Retina (tissue), 1 donor: ENCODE results near the gene SIMC1.
A peak's percentile ranks its signal among the peaks of the same experiment; 100 is the strongest.

Experiments
- DNase-seq: peaks from one replicate; pipeline ENCODE4 v3.0.0-alpha.2; 2016

Gene SIMC1

DNA sequence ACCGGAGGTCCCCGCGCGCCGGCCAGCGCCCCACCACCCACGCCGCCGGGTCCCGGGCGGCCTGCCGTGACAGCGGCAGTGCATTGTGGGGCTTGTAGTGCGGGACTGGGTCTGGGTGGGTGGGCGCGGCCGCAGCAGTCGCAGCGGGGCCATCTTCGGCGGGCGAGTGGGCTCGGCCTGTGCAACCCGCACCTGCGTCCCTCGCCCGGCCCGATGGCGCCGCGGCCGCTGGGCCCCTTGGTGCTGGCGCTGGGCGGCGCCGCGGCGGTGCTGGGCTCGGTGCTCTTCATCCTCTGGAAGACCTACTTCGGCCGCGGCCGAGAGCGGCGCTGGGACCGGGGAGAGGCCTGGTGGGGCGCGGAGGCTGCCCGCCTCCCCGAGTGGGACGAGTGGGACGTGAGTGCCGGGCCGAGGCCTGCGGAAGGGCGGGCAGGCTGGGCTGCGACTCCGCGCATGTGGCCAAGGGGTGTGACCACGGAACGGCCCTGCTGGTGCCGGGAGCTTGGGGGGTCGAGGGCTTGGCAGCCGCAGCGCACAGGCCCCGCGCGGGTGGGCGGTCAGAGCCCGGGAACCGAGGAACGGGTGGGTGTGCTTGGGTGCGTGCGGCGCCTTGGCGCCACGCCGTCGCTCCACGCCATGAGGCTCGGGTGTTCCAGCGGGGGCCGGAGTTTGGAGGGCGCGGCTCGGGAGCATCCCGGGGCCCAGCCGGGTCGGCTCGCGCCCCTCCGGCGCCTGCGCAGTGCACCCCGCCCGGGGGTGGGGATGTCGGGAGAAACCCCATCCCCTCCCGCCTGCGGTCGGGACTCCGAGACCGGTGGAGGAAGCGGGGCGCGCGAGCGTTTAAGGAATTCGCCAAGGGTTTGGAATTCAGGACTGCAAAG is 127.4 kb downstream of the SIMC1 start, which contains the start of gene ARL10:
TSS of gene ARL10 (plus strand) at position 137 of the 881 bp plus-strand sequence. CDS start at position 214, 77 bp downstream.
- peak; percentile 85 for DNase-seq

DNA sequence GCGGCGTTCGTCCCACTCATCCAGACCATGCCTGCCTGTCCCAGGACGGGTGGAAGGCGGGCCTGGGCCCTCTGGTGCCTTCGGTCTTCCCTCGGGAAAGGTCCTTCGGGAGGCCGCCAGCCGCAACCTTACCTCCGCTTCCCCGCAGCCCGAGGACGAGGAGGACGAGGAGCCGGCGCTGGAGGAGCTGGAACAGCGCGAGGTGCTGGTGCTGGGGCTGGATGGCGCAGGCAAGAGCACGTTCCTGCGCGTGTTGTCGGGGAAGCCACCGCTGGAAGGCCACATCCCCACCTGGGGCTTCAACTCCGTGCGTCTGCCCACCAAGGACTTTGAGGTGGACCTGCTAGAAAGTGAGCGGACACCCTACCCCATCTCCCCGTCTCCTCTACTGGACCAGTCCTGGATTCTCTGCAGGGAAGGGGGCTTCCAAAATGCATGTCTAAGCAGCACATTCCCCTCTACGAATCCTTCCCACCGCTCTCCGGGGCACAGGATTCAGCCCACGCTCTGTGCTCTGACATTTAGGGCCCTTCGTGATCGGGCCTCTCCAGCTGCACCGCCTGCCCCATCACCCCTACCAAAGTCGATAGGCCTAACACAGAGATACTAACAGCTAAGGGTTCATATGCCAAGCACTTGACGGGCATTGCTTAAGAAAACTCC is 128.1 kb downstream of the SIMC1 start:
- no peak for DNase-seq

DNA sequence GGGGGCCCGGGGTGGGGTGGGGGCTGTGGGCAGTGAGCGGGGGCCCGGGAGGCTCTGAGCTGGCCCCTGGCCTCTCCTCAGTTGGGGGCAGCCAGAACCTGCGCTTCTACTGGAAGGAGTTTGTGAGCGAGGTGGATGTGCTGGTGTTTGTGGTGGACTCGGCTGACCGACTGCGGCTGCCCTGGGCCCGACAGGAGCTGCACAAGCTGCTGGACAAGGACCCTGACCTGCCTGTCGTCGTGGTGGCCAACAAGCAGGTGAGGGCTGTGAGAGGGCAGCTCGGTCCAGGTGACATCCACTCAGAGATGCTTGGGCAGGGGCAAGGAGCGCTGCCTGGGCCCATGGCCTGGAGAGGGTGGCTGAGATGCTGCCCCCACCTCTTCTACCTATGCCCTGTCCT is 130.5 kb downstream of the SIMC1 start:
- no peak for DNase-seq

DNA sequence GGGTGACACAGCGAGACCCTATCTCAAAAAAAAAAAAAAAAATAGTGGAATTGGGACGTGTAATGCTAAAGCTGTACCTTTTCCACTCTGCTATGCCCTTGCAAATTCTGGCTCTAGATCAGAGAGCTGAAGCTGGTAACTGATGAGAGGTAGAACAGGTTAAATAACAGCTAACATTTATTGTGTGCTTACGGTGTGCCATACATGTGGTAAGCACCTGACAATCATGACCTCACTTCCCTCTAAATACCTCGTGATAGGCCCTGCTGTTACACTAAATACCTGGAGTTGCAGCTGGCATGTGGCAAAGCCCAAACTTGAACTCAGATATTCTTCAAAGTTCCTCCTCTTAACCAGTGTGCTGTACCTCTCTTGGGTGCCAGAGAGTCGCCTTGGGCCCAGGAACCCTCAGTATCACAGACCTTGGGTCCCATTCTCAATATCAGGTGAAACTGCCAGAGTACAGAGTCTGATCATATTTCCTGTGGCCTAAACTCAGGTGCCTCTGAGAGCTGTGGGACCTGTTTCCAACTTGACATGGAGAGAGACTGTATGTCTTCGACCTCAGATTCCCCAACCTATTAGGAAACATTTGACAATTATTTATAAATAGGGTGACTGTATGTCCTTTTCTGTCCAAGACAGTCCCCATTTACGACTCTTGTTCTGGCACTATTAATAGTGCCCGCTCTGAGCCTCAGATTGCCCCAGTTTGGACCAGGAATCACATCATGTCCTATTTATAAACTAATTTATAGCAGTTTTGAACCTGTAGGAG is 131.9 kb downstream of the SIMC1 start:
- no peak for DNase-seq

DNA sequence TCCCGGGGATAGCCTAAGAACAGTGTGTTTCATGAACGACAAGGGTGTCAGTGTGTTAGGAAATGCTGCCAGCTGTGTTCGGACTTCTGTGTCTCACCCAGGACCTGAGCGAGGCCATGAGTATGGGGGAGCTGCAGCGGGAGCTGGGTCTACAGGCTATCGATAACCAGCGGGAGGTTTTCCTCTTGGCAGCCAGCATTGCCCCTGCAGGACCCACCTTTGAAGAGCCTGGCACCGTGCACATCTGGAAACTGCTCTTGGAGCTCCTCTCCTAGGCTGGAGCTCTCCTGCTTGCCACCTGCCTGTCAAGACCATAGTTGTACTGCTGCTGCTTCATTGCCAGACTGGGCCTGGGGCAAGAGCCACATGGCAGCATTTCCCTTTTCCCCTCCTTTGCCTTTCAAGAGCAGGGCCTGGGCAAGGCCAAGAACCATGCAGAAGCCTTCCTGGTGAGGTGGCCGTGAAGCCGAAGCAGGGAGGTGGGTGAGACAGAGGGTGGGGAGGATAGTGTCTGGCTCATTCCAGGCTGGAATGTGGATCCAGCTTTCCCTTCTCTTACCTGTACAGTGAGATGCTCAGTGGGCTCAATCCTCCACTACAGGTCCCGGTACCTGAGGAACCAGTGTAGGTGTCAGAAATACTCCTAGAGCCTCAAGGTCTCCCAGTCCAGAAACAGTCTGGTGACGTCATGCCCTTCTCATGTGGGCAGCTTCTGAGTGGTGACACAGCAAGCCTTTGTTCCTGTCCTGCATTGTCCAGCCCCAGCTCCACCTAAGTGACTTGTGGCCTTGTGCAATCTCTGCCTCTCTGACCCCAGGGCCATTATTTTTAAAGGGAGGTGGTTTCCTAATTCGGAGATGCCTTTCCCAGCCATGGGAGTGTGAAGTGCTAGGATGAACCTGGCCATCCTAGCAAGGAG is 133.7 kb downstream of the SIMC1 start:
- DNase-seq: no peak

DNA sequence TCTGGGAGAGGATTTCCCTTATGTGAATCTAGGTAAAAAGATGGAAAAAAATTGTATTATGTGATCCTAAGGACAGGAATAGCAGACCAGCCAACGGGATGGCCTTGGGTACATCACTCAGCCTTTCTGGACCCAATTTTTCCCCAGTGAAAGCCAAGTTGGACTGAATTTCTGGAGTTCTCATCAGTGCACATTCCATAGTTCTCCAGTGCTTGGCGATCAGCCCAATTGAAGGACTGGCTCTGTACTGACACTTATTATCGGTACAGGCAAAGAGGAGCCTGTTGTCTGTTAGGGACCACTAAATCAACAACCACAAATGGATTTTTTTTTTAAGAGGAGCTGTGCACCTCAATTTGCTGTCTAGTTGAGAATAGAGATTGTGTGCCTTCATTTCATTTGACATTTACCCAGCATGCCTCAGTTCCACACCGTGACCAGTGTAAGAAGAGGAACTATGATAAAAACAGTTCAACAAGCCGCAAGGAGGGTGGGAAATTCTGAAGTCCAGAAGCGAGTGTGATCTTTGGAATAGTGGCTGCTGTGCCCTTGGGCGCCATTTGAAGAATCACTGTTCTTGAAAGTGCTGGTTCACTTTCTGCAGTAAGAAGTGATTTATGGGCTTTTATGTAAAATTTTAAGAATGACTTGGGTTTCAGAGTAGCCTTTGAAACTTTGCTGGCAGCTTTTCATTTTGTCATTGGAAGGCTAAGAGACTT is 135.0 kb downstream of the SIMC1 start:
- no peak for DNase-seq

DNA sequence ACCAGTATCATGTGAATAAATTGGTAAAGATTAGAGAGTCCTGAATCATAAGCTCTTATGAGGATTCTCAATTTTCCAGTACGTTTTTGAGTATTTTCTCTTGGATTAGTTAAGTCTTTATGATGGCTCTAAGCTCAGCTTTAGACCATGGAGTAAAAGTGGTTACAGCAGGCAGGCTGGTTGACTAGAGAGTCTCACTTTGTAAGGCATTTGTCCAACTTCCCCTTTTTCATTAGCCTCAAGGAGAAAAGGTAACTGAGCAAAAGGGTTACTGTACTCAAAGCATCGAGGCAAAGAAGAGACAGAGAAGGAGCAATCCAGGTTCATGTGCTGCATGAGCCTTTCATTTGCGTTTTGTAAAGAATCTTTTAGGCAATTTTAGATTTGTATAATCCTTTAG is 141.7 kb downstream of the SIMC1 start:
- DNase-seq: no peak

DNA sequence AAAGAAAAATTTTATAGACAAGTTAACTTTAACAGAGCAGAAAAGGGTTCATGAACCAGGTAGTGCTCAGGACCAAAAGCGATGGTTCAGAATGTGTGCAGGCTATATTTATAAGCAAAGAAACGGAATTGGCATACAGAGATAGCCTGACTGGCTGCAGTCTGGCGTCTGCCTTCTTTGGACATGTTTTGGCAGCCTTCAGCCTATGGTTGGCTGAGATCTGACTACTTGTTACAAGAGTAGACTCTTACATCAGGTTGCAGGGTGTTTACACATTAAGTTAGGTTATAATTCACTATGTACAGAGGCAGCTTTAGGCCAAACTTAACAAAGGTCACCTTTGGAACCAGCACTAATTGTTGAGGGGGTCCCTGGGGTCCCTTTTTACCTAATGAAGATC is 143.2 kb downstream of the SIMC1 start:
- no peak for DNase-seq

DNA sequence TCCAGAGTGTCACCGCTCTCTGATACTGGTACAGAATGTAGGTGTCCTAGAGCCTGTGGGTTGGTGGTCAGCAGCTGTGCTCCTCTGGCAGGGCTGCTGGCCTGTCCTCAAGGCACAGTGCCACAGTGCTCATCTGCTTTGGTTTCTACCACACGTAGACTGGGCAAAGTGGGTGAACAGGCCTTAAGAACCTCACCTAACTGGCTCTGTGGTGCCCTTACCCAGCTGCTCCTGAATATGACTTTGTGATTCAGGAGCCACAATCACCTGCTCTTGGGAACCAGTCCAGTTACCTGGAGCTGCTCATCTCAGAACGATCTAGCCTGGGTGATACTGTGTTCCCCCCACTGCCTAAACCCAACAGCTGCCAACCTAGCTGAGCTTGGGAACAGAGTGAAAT is 143.8 kb downstream of the SIMC1 start:
- DNase-seq: no peak

DNA sequence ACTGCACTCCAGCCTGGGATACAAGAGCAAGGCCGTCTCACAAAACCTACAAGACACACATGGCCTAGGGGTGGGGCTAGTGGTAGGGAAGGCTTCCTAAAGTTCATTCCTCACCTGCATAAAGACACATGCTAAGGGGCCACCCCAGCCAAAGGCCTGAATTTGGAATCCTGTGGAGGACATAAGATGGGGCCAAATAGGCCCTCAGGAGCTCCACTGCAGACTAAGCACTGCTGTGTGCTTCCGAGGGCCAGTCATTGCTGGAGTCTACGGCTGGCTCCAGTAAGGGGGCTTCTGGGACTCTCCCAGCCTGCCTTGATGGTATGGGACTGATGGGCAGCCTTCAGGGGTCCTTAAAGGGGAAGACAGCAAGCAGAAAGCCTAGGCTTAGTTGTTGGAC is 144.5 kb downstream of the SIMC1 start:
- DNase-seq: no peak

DNA sequence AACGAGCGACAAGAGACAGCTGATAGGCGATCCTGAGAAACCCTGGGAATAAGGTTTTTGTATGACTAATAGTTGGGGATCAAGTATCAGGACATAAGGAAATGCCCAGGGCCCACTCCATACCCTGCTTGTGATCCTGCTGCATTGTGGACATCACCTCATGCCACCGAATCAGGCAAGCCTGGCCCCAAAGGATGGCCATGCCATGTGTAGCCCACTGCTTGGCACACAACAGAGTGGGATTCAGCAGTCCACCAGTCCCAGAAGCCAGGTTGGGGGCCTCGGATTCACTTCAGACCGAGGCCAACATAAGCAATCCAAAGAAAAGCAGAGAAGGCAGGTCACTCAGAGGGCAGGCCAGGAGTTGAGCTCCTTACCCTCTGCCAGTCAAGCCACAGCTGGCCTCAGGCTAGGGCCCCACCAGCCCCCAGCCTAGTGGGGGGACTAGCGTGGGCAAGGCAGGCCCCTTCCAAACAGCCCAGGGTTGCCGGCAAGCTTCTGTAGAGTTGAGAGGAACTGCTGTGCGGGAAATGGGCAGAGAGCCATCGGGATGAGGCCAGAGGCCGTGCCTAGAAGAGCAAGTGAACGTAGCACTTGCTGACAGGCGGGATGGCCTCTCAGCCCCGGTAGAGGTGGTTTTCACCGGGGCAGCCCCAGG is 145.2 kb downstream of the SIMC1 start:
- DNase-seq: no peak

DNA sequence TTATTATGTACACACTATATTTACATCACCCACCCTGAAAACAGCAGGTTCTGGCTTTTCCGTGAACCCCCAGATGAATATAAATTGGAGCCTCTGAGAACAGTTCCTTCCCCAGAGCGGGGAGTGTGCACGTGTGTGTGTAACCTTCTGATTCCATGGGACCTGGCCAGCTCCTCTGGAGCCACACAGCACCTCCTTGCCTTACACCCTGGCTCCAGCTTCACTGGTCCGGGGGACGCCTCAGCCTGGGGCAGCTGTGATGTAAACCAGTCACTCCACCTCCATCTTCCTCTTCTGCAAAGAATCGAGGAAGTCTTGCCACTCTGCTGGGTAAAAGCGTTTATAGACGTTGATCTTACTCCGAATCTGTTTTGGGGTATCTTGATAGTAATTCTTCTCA is 145.7 kb downstream of the SIMC1 start:
- DNase-seq: no peak

DNA sequence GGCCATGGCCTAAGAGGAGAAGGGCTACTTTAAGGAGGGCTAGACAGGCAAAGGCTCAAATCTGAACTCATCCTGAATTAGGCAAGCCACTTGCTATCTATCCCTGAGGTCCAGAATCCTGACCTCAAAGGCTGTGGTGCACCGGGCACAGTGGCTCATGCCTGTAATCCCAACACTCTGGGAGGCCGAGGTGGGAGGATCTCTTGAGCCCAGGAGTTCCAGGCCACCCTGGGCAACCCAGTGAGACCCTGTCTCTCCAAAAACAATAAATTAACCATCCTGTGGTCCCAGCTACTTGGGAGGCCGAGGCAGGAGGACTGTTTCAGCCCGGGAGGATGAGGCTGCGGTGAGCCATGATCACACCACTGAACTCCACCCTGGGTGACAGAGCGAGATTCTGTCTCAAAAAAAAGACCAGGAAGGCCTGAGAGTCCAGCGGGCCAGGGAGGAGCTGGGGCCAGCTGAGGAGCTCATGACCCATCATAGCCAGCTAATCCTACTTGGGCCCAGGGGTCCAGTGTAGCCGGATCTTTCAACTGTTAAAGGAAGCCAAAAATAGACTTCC is 146.2 kb downstream of the SIMC1 start:
- no peak for DNase-seq

DNA sequence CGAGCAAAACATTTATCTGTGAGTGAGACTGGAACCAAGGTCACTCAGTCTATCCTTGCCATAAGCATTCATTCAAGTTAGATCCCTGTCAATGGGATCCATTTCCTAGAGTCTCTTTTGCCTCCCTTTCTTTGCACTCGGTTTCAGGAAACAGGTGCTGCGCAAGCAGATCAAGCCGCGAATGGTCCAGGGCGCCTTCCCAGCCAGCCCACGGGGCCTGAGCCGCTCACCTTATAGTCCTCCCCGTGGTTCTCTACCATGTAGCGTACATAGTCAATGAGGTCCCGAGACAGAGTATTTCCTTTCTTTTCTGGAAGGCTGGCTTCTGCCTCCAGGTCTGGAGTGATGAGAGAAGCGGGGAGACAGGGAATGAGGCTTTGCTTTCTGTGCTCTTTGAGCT is 146.8 kb downstream of the SIMC1 start:
- DNase-seq: no peak

DNA sequence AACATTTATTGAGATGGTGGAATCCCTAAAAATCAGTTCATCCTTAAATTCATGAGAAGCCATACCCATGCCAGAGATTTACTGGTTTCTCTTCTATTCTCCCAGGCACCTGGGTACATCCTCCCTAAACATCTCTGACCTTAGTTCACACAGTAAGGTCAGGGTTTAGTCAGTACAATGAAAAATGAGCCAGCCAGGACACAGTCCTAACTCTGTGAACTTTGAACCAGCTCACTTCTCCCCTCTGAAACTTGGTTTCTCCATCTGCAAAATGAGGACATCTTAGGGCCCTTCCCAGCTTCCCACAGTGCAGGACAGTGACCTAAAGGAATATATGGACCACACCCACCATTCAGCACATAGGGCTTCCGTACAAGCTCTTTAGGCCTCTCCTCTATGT is 148.3 kb downstream of the SIMC1 start:
- DNase-seq: no peak

DNA sequence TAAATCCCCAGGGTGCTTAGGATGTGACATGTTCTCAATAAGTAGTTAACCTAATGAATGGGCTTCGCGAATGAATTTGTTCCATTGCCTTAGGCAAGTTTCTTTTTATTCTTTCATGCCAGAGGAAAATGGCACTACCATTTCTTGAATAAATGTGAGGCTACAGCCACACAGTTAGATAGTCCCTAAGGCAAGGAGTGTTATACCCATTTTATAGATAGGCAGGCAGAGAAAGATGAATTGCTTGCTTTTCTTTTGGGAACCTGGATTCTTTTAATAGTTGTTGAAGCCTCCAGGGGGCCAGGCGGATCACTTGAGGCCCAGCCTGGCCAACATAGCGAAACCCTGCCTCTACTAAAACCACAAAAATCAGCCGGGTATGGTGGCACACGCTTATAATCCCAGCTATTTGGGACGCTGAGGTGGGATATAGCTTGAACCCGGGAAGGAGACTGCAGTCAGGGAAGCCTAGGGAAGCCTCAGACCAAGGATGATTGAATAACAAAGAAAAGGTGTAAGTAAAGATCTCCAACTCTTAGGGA is 149.2 kb downstream of the SIMC1 start:
- no peak for DNase-seq

DNA sequence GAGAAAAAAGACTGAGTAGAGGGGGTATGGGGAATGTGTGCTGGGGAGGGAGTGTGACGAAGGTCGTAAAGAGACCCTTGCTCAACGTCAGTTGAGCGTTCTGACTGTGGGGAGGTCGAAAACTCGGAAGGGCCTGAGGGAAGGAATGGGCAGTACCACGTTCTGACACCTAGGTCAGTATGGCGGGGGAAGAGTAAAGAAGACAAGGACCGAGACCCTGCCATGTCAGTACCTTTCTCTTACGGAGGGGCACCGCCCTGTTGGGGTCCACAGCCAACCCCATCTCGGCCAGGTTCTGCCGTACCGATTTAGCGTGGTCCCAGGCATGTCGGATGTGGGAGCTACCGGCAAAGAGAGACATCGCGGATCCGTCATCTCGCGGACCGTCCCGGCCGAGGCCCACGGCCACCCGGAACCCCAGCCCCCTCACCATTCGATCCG is 149.8 kb downstream of the SIMC1 start:
- DNase-seq: no peak

DNA sequence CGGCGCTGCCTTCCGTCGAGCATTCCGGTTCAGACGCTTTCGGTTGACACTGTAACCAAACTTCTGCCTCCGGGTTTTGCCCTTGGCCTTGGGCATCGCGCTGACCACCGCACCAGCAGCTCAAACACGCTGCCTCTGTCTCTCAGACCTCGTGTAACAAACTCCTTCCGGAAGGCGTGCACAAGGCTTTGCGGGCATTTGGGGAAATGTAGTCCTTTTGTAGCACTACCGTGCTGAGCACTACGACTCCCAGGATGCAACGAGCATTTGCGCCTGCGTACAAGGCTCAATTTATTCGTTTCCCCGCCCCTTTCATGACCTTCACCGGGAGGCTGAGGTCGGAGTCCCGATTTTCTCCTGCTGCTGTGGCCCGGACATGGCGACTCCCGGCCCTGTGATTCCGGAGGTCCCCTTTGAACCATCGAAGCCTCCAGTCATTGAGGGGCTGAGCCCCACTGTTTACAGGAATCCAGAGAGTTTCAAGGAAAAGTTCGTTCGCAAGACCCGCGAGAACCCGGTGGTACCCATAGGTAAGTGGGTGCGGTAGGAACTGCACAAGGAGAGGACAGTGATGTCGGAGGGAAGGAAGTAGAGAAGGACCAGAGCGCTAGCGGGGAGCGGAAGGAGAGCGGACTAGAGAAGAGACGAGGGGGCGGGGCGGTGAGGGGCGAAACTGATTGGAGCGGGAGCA is 150.4 kb downstream of the SIMC1 start, which contains the start of the genes HIGD2A and NOP16:
TSS of gene HIGD2A (plus strand) at position 308 of the 691 bp plus-strand sequence. CDS start at position 377, 69 bp downstream.
TSS of gene NOP16 (minus strand) at position 155 of the 691 bp plus-strand sequence. CDS start at position 96, 59 bp downstream.
- DNase-seq: peak; percentile 99
